Measurements from ENCODE around the gene UBE2H.
A peak's percentile ranks its signal among the peaks of the same experiment; 100 is the strongest.
"Not testable (repeated sequence)": the region's sequence is repeated elsewhere in the genome, so short reads cannot be mapped to it uniquely, and the experiment has no call there.

UBE2H gene

GRCh38 chr7:129952653-129953560 is at the start of gene UBE2H:
UBE2H (minus strand) TSS chr7:129952960; CDS start chr7:129952555, 405 bp downstream.
- DNase-seq = peak; percentile 97

GRCh38 chr7:129998446-129998845 is 45.7 kb upstream of the UBE2H start:
- no peak for DNase-seq

GRCh38 chr7:129997285-129997684 is 44.5 kb upstream of the UBE2H start:
- no peak for DNase-seq

- no peak for DNase-seq
Observed at GRCh38 chr7:129993275-129993674, 40.5 kb upstream of the UBE2H start.

GRCh38 chr7:129990403-129991192 is 37.8 kb upstream of the UBE2H start:
- no peak for DNase-seq

- peak; percentile 30 for DNase-seq
Observed at GRCh38 chr7:129989466-129989865, 36.7 kb upstream of the UBE2H start.

GRCh38 chr7:129986600-129986999 is 33.8 kb upstream of the UBE2H start:
- no peak for DNase-seq

GRCh38 chr7:129980667-129981066 is 27.9 kb upstream of the UBE2H start:
- DNase-seq = no peak

- no peak for DNase-seq
Observed at GRCh38 chr7:129975309-129975708, 22.5 kb upstream of the UBE2H start.

GRCh38 chr7:129970816-129971215 is 18.1 kb upstream of the UBE2H start:
- no peak for DNase-seq

GRCh38 chr7:129969881-129970446 is 17.2 kb upstream of the UBE2H start:
- no peak for DNase-seq

- DNase-seq = no peak
Observed at GRCh38 chr7:129968592-129969383, 16.0 kb upstream of the UBE2H start.

- not testable (repeated sequence) for DNase-seq
Observed at GRCh38 chr7:129960204-129960475, 7.4 kb upstream of the UBE2H start.

- no peak for DNase-seq
Observed at GRCh38 chr7:129959471-129960203, 6.9 kb upstream of the UBE2H start.

GRCh38 chr7:129958643-129959470 is 6.1 kb upstream of the UBE2H start:
- DNase-seq = no peak

- no peak for DNase-seq
Observed at GRCh38 chr7:129955993-129956543, 3.3 kb upstream of the UBE2H start.

- DNase-seq = peak; percentile 48
Observed at GRCh38 chr7:129952086-129952652, 591 bp downstream of the UBE2H start.

- DNase-seq = no peak
Observed at GRCh38 chr7:129951226-129952085, 1.3 kb downstream of the UBE2H start.

- no peak for DNase-seq
Observed at GRCh38 chr7:129950933-129951225, 1.9 kb downstream of the UBE2H start.

Data from activated CD4-positive, alpha-beta T cell treated with anti-CD3 and anti-CD28 coated beads, Interleukin-2, Interleukin-6, amounts not matched to agents 100 ng/mL and 50 ng/mL, durations not matched to agents 16 hours and 8 hours (primary cell).